CD4-positive, alpha-beta T cell treated with Interleukin-17A for 1 hour (primary cell): ENCODE data around the gene ASH1L.
"Not testable (repeated sequence)": the region's sequence is repeated elsewhere in the genome, so short reads cannot be mapped to it uniquely, and the experiment has no call there.

Experiments used
- DNase-seq: peaks from one replicate; pipeline ENCODE4 v3.0.0-alpha.2; 2020

ASH1L gene

DNA sequence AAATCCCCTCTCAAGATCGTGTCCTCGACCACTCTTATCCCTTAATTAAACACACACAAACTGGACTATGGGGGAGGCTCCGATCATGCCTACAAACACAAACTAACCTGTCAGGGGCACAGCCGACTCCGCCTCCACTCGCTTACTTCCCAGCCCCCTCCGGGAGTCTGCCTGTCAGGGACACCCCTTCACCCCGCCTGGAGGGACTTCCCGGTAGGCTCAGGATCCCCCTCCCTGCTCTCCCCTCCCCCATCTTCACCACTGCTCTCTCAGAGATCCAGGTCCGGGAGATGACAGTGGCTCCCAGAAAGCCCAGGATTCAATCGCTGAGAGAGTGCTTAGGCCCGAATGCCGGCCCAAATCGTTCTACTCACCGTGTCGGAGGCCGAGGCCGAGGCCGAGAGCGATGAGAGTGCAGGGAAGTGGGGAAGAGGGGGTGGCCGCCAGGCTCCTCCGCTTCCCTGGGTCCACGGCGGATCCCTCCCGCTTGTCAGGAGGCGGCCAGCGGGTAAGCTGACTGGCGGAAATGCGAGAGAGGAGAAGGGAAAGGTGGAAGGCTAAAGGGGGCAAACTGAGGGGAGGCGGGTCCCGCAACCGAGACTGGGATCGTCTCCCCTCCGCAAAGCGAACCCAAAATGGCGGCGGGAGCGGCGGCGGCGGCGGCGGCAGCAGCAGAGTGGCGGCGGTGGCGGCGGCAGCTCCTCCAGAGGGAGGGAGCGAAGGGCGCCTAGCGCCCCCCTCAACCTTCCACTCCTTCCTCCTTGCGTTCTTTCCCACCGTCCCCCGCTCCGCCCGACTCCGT lies 623 bp downstream of the ASH1L start:
- DNase-seq, result peak; percentile 60

GRCh38 chr1:155555915-155556314 lies 6.7 kb downstream of the ASH1L start:
- no peak for DNase-seq

DNA sequence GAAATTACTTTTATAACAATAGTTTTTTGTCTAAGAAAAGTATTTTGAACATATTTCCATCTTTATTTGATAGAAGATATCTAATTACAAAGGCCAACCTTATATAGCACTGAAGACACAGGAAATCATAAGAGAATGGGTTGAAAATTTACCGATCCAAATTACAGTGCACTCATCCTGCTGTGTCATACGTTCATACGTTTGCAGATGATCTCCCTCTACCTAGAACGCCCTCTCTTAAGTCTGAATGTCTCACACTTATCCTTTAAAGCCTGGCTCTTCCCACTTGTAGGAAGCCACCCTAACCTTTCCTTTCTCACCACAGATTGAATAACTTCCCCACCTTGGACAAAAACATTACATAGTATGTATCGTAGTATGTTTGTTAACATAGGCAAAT lies 9.3 kb downstream of the ASH1L start:
- DNase-seq, result no peak

GRCh38 chr1:155548706-155549105 lies 13.9 kb downstream of the ASH1L start:
- no peak for DNase-seq

DNA sequence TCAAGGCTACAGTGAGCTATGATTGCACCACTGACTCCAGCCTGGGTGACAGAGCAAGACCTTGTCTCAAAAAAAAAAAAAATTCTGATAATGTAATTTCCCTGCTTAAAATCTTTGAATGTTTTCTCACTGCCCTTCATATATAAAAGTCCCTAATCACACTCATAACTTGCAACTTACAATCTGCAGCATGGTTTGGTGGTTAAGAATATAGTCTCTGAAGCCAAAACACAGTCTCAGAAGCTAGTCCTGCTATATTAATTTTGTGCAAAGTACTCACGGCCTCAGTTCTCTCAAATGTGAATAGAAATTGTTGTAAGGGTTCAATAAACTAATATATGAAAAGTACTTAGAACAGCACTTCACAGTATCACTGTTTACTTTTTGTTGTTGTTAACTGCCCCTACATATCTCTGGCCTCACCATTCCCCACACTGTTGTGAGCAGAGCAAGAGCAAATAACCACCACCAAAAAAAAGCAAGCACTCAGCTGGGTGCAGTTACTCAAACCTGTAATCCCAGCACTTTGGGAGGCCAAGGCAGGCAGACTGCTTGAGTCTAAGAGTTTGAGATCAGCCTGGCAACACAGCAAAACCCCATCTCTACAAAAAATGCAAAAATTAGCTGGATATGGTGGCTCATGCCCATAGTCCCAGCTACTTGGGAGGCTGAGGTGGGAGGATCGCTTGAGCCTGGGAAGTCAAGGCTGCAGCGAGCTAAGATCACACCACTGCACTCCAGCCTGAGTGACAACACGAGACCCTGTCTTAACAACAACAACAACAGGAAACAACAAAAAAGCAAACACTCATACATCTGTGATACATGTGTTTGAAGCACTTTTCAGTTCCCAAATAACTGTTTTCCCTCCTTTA lies 22.4 kb downstream of the ASH1L start:
- DNase-seq, result no peak

DNA sequence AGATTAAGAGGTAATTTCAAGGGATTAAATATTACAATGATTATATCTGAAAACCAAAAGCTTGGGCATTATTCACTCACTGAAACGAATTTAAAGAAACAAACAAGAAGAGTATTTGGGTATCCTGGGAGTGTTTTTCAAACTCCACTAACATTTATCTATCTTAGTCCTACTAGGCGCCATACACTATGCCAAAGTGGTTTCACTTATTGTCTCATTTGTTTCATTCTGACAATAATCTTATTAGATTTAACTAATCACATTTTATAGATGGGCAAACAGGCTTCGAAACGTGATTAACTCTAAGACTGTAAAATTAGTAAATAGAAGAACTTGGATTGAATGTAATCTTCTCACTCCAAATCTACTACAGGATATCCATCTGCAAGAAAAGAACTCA lies 25.4 kb downstream of the ASH1L start:
- DNase-seq, result no peak

- DNase-seq, result no peak
These were observed 31.0 kb downstream of the ASH1L start for GRCh38 chr1:155531624-155532023.

GRCh38 chr1:155529929-155530328 lies 32.7 kb downstream of the ASH1L start:
- no peak for DNase-seq

DNA sequence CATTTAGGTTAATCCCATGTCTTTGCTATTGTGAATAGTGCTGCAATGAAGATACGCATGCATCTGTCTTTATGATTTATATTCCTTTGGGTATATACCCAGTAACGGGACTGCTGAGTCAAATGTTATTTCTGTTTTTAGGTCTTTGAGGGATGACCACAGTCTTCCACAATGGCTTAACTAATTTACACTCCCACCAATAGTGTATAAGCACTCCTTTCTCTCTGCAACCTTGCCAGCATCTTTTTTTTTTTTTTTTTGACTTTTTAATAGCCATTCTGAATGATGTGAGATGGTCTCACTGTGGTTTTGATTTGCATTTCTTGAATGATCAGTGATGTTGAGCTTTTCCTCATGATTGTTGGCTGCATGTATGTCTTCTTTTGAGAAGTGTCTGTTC lies 33.5 kb downstream of the ASH1L start:
- no peak for DNase-seq

DNA sequence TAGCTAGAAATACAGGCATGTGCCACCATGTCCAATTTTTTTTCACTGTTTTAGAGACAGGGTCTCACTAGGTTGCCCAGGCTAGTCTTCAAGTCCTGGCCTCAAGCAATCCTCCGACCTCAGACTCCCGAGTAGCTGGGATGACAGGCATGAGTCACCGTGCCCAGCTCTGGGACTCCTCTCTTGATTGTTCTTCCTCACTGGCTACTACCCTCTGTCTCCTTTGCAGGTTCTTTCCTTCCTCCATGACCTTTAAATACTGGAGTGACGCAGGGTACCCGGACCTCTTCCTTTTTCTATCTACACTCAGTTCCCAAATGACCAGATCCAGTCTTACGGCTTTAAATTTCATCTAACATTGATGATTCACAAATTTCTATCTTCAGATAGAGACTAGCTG lies 34.9 kb downstream of the ASH1L start:
- DNase-seq, result no peak

GRCh38 chr1:155526356-155526755 lies 36.2 kb downstream of the ASH1L start:
- DNase-seq, result no peak

DNA sequence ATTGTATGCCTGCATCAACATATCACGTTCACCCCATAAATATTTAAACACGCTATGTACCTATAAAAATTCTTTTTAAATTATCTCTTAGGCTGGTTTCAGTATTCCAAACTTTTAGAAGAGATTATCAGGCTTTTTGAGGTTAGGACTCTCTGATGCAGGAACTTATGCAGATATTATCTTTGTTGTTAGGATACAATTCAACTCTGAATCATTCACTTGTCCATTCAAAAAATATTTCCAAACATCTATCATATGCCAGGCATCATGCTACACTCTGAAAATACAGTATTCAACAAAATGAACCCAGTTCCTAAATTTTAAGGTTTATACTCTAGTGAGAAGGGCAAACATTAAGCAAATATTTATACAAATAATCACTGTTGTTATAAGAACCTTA lies 40.5 kb downstream of the ASH1L start:
- no peak for DNase-seq

- DNase-seq, result no peak
These were observed 44.1 kb downstream of the ASH1L start for GRCh38 chr1:155518484-155518883.

GRCh38 chr1:155514582-155515187 lies 47.9 kb downstream of the ASH1L start:
- peak; percentile 49 for DNase-seq

DNA sequence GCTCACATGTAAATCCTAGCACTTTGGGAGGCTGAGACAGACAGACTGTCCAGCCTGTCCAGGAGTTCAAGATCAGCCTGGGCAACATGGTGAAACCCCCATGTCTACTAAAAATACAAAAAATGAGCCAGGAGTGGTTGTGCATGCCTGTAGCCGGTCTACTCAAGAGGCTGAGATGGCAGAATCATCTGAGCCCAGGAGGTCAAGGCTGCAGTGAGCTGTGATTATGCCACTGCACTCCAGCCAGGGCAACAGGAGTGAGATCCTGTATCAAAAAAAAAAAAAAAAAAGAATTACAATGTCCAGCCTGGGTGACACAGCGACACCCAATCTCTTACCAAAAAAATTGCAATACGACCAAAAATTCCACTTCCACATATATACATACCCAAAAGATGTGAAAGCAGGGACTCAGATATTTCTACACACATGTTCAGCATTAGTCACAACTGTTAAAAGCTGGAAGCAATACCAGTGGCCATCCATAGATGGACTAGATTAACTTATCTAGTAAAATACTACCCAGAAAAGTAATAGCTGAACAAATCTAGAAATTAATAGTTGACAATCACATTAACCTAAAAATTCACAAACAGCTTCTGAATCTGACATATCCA lies 49.2 kb downstream of the ASH1L start:
- DNase-seq, result no peak

GRCh38 chr1:155511385-155511784 lies 51.2 kb downstream of the ASH1L start:
- DNase-seq, result not testable (repeated sequence)

DNA sequence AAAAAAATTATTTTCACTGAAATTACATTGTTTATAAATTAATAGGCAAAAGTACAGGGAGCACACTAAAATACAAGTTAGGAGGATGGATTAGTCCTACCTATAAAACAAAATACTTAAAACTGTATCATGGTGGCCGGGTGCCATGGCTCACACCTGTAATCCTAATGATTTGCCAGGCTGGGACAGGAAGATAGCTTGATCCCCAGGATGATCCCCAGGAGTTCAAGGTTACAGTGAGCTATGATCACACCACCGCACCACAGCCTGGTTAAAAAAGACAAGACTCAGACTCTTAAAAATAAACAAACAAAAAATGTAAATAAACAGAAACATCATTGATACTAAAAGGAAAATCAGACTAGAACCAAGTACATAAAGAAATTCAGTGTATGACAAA lies 53.5 kb downstream of the ASH1L start:
- no peak for DNase-seq

GRCh38 chr1:155507945-155508344 lies 54.7 kb downstream of the ASH1L start:
- DNase-seq, result peak; percentile 9

- DNase-seq, result not testable (repeated sequence)
These were observed 56.6 kb downstream of the ASH1L start for GRCh38 chr1:155505963-155506362.

DNA sequence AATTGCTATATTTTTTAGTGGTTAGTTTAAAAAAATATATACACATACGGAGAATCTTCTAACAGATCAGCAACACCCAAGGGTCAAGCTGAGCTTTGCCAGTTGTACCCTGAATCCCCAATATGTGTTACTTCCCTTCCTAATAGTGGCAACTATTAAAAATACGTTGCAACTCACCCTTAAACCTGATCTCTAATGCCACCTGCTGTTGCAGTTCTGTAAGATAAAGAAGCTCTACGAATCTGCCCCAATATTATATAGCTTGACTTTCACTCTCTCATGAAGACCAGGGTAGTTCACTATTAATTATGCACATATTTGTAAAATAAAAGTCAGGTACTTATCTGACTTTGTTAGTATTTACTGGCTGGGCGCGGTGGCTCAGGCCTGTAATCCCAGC lies 58.4 kb downstream of the ASH1L start:
- peak; percentile 46 for DNase-seq

GRCh38 chr1:155499953-155500639 lies 62.5 kb downstream of the ASH1L start:
- no peak for DNase-seq

DNA sequence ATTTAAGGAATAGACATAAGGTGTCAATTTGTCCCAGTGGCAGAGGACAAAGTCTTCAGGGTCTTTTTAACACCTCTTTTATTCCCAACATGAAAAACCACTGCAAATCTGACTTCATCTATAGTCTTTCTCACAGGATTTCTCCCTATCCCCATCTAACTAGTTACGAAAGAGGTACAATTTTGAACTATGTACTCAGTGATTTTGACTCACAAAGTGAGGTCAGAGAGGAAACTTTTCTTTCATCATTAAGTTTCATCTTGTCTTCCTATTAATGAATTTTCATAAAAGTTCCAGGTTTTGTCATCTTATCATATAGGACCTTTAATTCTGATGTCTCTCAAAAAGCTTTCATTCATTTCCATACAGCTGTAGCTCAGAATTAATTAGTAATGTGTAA lies 63.3 kb downstream of the ASH1L start:
- no peak for DNase-seq

DNA sequence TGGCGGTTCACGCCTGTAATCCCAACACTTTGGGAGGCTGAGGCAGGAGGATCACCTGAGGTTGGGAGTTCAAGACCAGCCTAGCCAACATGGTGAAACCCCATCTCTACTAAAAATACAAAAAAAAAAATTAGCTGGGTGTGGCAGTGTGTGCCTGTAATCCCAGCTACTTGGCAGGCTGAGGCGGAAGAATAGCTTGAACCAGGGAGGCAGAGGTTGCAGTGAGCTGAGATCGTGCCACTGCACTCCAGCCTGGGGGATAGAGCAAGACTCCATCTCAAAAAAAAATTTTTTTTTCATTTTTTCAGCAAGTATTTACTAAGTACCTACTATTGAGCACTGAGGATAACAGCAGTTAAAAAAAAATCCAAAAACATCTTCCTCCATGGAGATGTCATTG lies 69.0 kb downstream of the ASH1L start:
- not testable (repeated sequence) for DNase-seq
